HG02938 (cell line): ENCODE measurements around the gene SCGB2A2.

Source experiments
- ATAC-seq: cut with Tn5 transposase; IDR thresholded peaks from one replicate; pipeline ENCODE4 v1.9.1; 2021; ENCODE audit warnings: mild to moderate bottlenecking, moderate library complexity; ENCODE audit not compliant: unreplicated experiment

SCGB2A2 gene

GRCh38 chr11:62269654-62270278 lies at the start of gene SCGB2A2:
Gene SCGB2A2, plus strand, starts transcription at chr11:62270158. Its CDS starts 59 bp downstream, at chr11:62270217.
- ATAC-seq, result no peak

- no peak for ATAC-seq
Measured at GRCh38 chr11:62221498-62221897, 48.5 kb upstream of the SCGB2A2 start.

- no peak for ATAC-seq
Measured at GRCh38 chr11:62223095-62223494, 46.9 kb upstream of the SCGB2A2 start.

- no peak for ATAC-seq
Measured at GRCh38 chr11:62233730-62234129, 36.2 kb upstream of the SCGB2A2 start.

- no peak for ATAC-seq
Measured at GRCh38 chr11:62236187-62236586, 33.8 kb upstream of the SCGB2A2 start.

DNA sequence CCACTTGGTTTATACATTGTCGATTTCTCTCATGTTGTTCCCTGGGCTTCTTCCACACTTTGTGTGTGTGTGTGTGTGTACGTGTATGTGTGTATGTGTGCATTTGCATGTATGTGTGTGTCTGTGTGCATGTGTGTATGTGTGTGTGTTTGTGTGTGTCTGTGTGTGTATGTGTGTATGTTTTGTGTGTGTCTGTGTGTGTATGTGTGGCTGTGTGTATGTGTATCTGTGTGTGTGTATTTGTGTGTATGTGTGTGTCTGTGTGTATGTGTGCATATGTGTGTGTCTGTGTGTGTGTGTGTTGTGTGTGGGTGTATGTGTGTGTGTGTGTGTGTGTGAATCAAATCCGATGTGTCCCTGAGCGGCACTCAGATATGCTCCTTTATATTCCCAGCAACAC lies 32.5 kb upstream of the SCGB2A2 start:
- ATAC-seq, result no peak

DNA sequence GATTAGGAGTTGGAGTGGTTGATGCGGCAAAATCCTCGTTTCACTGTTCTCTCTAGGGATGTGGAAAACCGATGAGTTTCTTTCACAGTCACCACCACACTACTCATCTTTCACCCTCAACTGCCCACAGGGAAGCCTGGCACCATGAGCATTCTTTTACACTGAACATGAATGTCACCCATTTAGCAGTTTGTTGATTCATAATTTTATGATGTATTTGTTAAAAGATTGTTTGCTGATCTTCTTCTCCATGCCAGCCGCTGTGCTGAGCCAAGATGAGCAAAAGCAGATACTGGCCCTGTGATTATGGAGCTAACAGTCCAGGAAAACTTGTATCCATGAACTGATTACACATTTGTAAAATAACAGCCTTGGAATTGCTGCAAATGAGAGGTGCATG lies 31.8 kb upstream of the SCGB2A2 start:
- no peak for ATAC-seq

GRCh38 chr11:62241095-62241494 lies 28.9 kb upstream of the SCGB2A2 start:
- ATAC-seq, result no peak

GRCh38 chr11:62242021-62242420 lies 27.9 kb upstream of the SCGB2A2 start, which contains the start of gene SCGB1D2:
Gene SCGB1D2, plus strand, starts transcription at chr11:62242239. Its CDS starts 69 bp downstream, at chr11:62242308.
- ATAC-seq, result no peak

GRCh38 chr11:62245271-62245753 lies 24.6 kb upstream of the SCGB2A2 start:
- ATAC-seq, result no peak

DNA sequence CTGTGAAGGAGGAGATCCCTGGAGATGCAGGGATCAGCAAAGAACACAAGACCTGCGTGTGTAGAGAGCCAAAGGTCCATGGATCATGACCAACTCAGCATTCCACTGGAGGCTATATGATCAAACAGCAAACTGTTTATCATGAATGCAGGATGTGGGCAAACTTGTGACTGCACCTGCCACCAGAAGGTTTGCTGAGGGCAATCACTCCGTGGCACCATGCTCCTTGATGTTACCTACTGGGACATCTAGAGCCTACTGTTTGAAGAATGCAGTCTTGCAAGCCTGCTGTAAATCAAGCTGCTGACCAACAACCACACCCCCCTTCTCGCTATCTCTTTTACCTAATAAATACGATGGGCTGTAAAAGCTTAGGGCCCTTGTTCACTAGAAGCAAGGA lies 18.3 kb upstream of the SCGB2A2 start:
- ATAC-seq, result no peak

DNA sequence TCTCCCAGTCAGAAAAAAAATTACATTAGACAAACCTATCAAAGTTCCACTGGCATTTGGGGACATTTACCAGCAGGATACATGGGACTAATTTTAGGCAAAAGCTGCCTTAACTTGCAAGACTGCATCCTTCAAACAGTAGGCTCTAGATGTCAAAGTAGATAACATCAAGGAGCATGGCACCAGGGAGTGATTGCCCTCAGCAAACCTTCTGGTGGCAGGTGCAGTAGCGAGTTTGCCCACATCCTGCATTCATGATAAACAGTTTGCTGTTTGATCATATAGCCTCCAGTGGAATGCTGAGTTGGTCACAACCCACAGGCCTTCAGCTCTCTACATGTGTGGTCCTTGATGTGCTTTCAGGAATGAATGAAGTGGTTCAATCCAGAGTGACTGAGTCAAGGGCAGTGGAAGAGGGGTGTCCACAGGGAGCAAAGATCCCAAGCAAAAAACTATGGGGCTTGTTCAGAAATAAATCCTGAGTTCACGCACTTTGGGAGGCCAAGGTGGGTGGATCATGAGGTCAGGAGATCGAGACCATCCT lies 15.9 kb upstream of the SCGB2A2 start:
- no peak for ATAC-seq

GRCh38 chr11:62256281-62256680 lies 13.7 kb upstream of the SCGB2A2 start:
- no peak for ATAC-seq

DNA sequence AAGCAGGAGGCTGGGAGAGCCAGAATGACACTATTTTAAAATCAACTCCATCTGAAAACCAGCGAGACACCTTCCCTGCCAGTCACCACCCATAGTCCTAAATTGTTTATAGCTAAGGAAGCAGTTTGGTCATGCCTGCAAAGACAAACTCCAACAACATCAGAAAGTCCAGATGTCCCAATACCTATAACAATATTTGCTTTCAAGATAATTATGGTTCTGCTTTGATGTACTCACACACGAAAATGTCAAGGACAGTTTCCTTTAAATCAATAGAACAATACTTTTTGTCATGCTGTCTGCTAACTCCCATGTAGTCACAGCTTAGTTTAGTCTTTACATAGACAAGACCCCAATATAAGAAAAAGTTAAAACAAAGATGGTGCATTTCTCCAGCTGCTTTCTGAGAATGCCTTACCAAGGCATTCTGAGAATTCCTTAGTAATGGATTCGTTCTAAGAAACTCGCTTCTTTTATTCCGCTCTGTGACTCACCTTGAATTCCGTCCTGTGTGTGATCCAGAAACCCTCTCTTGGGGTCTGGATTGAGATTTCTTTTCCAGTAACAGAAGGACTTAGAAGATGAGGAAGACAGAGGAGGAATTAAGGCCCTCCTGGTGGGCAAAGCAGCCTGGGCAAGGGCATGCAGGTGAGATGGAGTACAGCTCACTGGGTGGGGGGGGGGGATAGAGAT lies 9.6 kb upstream of the SCGB2A2 start:
- ATAC-seq, result no peak

DNA sequence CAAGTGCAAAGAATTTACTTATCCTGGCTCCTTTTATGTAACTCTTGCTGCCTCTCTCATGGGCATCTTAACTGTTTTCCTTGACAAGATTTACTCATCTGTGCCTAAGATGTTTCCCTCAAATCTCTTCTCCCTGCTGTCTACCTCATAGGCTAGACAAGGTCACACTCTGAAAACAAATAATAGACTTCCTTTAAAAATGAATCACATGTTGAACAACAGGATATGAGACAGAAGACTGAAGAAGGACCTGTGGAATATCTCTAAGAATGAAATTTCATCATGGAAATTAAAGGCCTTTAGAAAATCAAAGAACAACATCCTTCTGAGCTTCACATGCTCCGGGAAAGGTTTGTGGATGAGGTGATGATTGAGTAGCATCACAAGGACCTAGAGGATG lies 6.0 kb upstream of the SCGB2A2 start:
- ATAC-seq, result no peak

- ATAC-seq, result no peak
Measured at GRCh38 chr11:62266558-62266957, 3.4 kb upstream of the SCGB2A2 start.

GRCh38 chr11:62267050-62267449 lies 2.9 kb upstream of the SCGB2A2 start:
- no peak for ATAC-seq

DNA sequence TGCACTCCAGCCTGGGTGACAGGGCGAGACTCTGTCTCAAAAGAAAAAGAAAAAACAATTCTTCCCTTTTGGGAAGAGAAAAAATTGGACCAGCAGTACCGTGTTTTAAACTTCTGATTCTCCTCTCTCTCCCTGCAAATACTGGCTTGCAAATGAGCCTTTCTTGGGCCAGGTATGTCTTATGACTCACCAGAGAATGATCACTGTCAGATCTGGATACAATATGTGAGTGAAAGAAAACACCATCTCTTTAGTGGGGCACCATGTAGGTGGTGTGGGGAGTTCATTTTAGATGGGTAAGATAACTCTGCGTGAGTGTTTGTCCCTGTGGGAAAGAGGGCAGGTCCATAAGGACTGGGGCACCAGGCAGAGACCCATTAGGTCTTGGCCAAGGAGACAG lies 2.4 kb upstream of the SCGB2A2 start:
- no peak for ATAC-seq

DNA sequence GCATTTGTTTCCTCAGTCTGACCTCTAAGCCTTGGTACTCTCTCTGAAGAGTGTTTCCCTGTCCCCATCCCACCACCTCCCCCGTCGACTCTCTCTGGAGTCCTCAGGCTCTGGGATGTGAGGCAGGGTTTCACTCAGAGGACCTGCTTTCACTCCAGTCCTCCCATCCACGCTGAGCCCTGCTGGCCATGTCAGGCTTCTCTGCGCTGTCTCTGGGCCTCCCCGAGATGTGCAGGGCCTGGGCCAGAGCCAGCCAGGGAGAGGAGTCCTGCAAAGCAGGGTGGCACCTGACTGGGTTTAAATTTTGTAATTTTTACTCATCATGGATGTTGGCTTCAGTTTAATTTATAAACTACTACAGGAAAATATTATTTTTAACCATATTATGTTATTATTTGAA lies 3.3 kb downstream of the SCGB2A2 start:
- ATAC-seq, result no peak

- no peak for ATAC-seq
Measured at GRCh38 chr11:62273789-62274275, 3.9 kb downstream of the SCGB2A2 start.

- no peak for ATAC-seq
Measured at GRCh38 chr11:62280452-62280851, 10.5 kb downstream of the SCGB2A2 start.

GRCh38 chr11:62295504-62295903 lies 25.5 kb downstream of the SCGB2A2 start:
- no peak for ATAC-seq
